Suppressor macrophage treated with lipopolysaccharide for 4 hours (primary cell): Measurements from ENCODE around the gene TEAD1.
A peak's percentile ranks its signal among the peaks of the same experiment; 100 is the strongest.

Experiments
- DNase-seq: peaks from one replicate; pipeline ENCODE4 v3.0.0-alpha.2; 2020

TEAD1 gene

GRCh38 chr11:12768726-12769673 is 94.8 kb downstream of the TEAD1 start:
- DNase-seq = no peak

GRCh38 chr11:12769834-12770345 is 95.7 kb downstream of the TEAD1 start:
- DNase-seq = peak; percentile 17

GRCh38 chr11:12770435-12770834 is 96.2 kb downstream of the TEAD1 start:
- DNase-seq = no peak

- no peak for DNase-seq
Observed at GRCh38 chr11:12770966-12771597, 96.9 kb downstream of the TEAD1 start.

- DNase-seq = no peak
Observed at GRCh38 chr11:12771875-12772274, 97.7 kb downstream of the TEAD1 start.

- no peak for DNase-seq
Observed at GRCh38 chr11:12772324-12772723, 98.1 kb downstream of the TEAD1 start.

- DNase-seq = no peak
Observed at GRCh38 chr11:12773591-12773990, 99.4 kb downstream of the TEAD1 start.

GRCh38 chr11:12775955-12776354 is 101.7 kb downstream of the TEAD1 start:
- DNase-seq = no peak

GRCh38 chr11:12777208-12777874 is 103.1 kb downstream of the TEAD1 start:
- no peak for DNase-seq

- DNase-seq = no peak
Observed at GRCh38 chr11:12778240-12778905, 104.2 kb downstream of the TEAD1 start.

- no peak for DNase-seq
Observed at GRCh38 chr11:12783765-12784164, 109.5 kb downstream of the TEAD1 start.

- no peak for DNase-seq
Observed at GRCh38 chr11:12784445-12784844, 110.2 kb downstream of the TEAD1 start.

- DNase-seq = no peak
Observed at GRCh38 chr11:12784987-12785386, 110.8 kb downstream of the TEAD1 start.

GRCh38 chr11:12785901-12786300 is 111.7 kb downstream of the TEAD1 start:
- DNase-seq = no peak

GRCh38 chr11:12786450-12786849 is 112.2 kb downstream of the TEAD1 start:
- no peak for DNase-seq

- no peak for DNase-seq
Observed at GRCh38 chr11:12786891-12787290, 112.7 kb downstream of the TEAD1 start.

- no peak for DNase-seq
Observed at GRCh38 chr11:12787847-12788246, 113.6 kb downstream of the TEAD1 start.

GRCh38 chr11:12789054-12789453 is 114.8 kb downstream of the TEAD1 start:
- DNase-seq = no peak

- DNase-seq = no peak
Observed at GRCh38 chr11:12789596-12790215, 115.5 kb downstream of the TEAD1 start.

- no peak for DNase-seq
Observed at GRCh38 chr11:12790861-12791616, 116.8 kb downstream of the TEAD1 start.

- no peak for DNase-seq
Observed at GRCh38 chr11:12792018-12792417, 117.8 kb downstream of the TEAD1 start.

- no peak for DNase-seq
Observed at GRCh38 chr11:12792590-12792989, 118.4 kb downstream of the TEAD1 start.
